Psoas muscle (tissue), 8 donors: ENCODE results near the gene CHP2. TPM values are rescaled to one million over a fixed set of nuclear protein-coding genes. Genes with fewer than 3 reads are reported as not detected.

ENCODE experiments used
- ATAC-seq, 4 donors: fragments of 200-7000 bp; cut with Tn5 transposase; one replicate each; pipeline ENCODE4 v1.9.1; 2020; ENCODE audit warnings: moderate library complexity in 3 of 4, mild to moderate bottlenecking in 2 of 4
- DNase-seq, 2 donors: peaks; one replicate each; pipeline ENCODE4 v3.0.0-alpha.2; 2020
- H3K27ac ChIP-seq: fragments of 200-600 bp; one replicate; pipeline ENCODE4 v1.8.0; 2022
- H3K27me3 ChIP-seq, 3 donors: fragments of 200-600 bp in 1 of 3; one replicate each; pipeline versions ENCODE4 v1.6.1 to v1.8.0; 2013 to 2022; ENCODE audit warnings: low read length in 2 of 3, mild to moderate bottlenecking in 2 of 3, moderate library complexity in 1 of 3; ENCODE audit not compliant: insufficient read depth in 3 of 3
- H3K36me3 ChIP-seq, 2 donors: fragments of 200-600 bp in 1 of 2; one replicate each; pipeline versions ENCODE4 v1.6.1 to v1.8.0; 2013 to 2022; ENCODE audit warnings: low read depth in 1 of 2, mild to moderate bottlenecking in 1 of 2, moderate library complexity in 1 of 2; ENCODE audit not compliant: insufficient read depth in 1 of 2
- H3K4me1 ChIP-seq: fragments of 200-600 bp; one replicate; pipeline ENCODE4 v1.8.0; 2022
- H3K4me3 ChIP-seq: fragments of 200-600 bp; one replicate; pipeline ENCODE4 v1.8.0; 2022; ENCODE audit warnings: mild to moderate bottlenecking
- H3K9me3 ChIP-seq: fragments of 200-600 bp; one replicate; pipeline ENCODE4 v1.8.0; 2022
- WGBS, 3 donors: extraction: QIAGEN DNeasy Blood & Tissue Kit; methylation state at CpG; one replicate each; pipeline versions ENCODE4 v1.1.6 to v1.1.7; 2013; 5-methylcytosine and 5-hydroxymethylcytosine counted together
- intact Hi-C, 2 donors: fragments of 100-400 bp; cut with DNase I; formaldehyde crosslinking; loops; one replicate each; pipeline versions ENCODE4 v1.11.0 to v1.14.2; 2022
- polyA plus RNA-seq, 3 donors: library from polyadenylated mRNA; stranded (reverse); fragments of 200-250 nt; gene quantifications; one replicate each; pipeline ENCODE4 v1.2.3, GENCODE V29; 2013
- total RNA-seq, 4 donors: library from RNA; stranded (reverse); fragmentation: NEBNext Ultra II Directional in 2 of 4; extraction: Animal tissue kit (Norgen Biotek cat#: 25700) in 2 of 4; gene quantifications; one replicate each; pipeline versions ENCODE4 v1.2.1 to v1.2.4, GENCODE V29; 2021 to 2023
- TF ChIP-seq, protein P1 (sequence below): fragments of 200-600 bp; IDR thresholded peaks from one replicate; pipeline ENCODE4 v1.8.0; 2022; ENCODE audit warnings: antibody characterized with exemption
- donor health status: healthy with polysubstance abuse.
- donor health status: DM: no; HTN: no; CAD: no; lungs with moderate emphysema.
- donor health status: Bipolar disorder and iron deficiency.
- donor health status: healthy.
- donor health status: DM: yes; HTN: yes; CAD: no.
- donor health status: DM: no; HTN: no; CAD: no.
- donor health status: DM: no; HTN: no; CAD: no.
- donor health status: DM: yes; HTN: yes; CAD: no.

Gene CHP2
- total and polyA plus RNA-seq, 7 donors, result 0.05 to 0.08 TPM; not detected in 5

DNA sequence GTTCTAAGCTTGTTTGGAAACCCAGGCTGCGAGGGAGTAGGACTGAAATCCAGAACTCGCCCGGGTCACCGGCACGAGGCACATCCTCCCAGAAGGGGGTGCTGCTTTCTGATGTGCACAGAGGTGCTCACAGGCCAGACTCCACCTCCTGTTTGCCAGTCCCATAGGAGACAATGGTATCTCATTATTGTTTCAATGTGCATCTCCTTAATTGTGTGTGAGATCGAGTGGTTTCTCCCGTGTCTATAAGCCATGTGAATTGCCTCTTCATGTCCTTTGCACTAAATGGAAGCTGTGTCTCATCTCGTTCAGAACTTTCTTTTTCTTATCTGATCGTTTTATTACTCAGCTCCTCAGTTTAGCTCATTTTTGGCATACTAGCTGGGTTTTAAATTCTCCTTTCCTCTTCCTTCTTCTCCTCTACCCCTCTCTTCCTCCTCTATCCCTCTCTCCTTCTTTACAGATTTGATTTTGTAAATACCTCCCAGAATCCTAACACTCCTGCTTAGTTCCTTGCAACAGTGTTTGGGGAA, 48.8 kb downstream of the CHP2 start:
- intact Hi-C loops, result loop anchor here (10.0 kb wide), 1 partner anchor 231 kb away; no protein-coding TSS in a partner anchor
- WGBS, 3 donors, result 7 to 10% (median 7%) methylated on average over 9 of the region's 9 CpGs
- H3K27ac ChIP-seq, result no peak overlapping the region
- no peaks in the 10 kb centered on the region for H3K36me3 ChIP-seq
- no peak overlapping the region for H3K4me3 ChIP-seq
- DNase-seq (peak; percentile 25 to 46), ATAC-seq (no peak)
- no peaks in the 10 kb centered on the region for H3K4me1 ChIP-seq
- H3K27me3 ChIP-seq, result no peaks in the 10 kb centered on the region
- no peaks in the 10 kb centered on the region for H3K9me3 ChIP-seq
- TF ChIP-seq, protein P1, sequence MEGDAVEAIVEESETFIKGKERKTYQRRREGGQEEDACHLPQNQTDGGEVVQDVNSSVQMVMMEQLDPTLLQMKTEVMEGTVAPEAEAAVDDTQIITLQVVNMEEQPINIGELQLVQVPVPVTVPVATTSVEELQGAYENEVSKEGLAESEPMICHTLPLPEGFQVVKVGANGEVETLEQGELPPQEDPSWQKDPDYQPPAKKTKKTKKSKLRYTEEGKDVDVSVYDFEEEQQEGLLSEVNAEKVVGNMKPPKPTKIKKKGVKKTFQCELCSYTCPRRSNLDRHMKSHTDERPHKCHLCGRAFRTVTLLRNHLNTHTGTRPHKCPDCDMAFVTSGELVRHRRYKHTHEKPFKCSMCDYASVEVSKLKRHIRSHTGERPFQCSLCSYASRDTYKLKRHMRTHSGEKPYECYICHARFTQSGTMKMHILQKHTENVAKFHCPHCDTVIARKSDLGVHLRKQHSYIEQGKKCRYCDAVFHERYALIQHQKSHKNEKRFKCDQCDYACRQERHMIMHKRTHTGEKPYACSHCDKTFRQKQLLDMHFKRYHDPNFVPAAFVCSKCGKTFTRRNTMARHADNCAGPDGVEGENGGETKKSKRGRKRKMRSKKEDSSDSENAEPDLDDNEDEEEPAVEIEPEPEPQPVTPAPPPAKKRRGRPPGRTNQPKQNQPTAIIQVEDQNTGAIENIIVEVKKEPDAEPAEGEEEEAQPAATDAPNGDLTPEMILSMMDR, result no peak

DNA sequence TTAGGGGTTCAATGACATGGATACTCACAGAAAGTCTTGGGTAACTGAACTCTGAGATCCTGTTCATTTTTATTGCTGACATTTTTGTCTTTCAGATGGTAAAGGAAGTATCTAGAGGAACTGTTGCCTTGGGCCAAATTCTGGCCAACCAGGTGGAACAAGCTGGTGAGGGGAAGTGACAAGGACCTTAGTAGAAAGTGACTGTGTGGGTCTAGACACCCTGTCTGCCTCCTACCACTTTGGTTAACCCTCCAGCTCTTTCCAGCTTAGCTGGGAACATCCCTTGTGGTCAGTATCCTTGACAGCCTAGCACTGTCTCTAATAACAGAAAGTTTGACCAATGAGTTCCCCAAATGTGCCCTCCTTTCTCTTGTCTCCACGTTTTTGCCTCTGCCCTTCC, 52.2 kb downstream of the CHP2 start:
- DNase-seq (peak in 1 of 2 donors; percentile 53), ATAC-seq (no peak)
- TF ChIP-seq, protein P1, result no peak
- intact Hi-C loops, result loop anchor here (10.0 kb wide), 1 partner anchor 228 kb away; no protein-coding TSS in a partner anchor
- H3K4me1 ChIP-seq, result no peaks in the 10 kb centered on the region
- H3K27me3 ChIP-seq, result peaks cover 0 to 2% (median 0%) of the 10 kb centered on the region in 3 donors
- no peaks in the 10 kb centered on the region for H3K36me3 ChIP-seq
- H3K9me3 ChIP-seq, result no peaks in the 10 kb centered on the region
- H3K27ac ChIP-seq, result no peak overlapping the region
- no peak overlapping the region for H3K4me3 ChIP-seq
- 35 to 41% (median 36%) methylated on average over 1 of the region's 1 CpG for WGBS, 3 donors

Other genes with a start within 250 kb of the CHP2 start
- 10 to 100 TPM; 43.1 to 62.9 (median 56.4) TPM for gene GGA2, start 244.5 kb upstream of the CHP2 start, total RNA-seq
- 10 to 100 TPM; 18.9 to 49.3 (median 21.7) TPM for gene GGA2, start 244.5 kb upstream of the CHP2 start, polyA plus RNA-seq
- 10 to 100 TPM; 19.0 to 28.3 (median 20.9) TPM for gene EARS2, start 197.7 kb upstream of the CHP2 start, total RNA-seq
- gene EARS2, start 197.7 kb upstream of the CHP2 start, polyA plus RNA-seq, result 10 to 100 TPM; 12.1 to 22.5 (median 13.6) TPM
- 100 to 1,000 TPM; 108 to 147 (median 122) TPM for gene UBFD1, start 197.3 kb upstream of the CHP2 start, total RNA-seq
- 100 to 1,000 TPM in 1 of 3 donors, 10 to 100 TPM in 2; 44.8 to 145 (median 48.1) TPM for gene UBFD1, start 197.3 kb upstream of the CHP2 start, polyA plus RNA-seq
- gene NDUFAB1, start 158.7 kb upstream of the CHP2 start, total RNA-seq, result 100 to 1,000 TPM; 175 to 241 (median 210) TPM
- gene NDUFAB1, start 158.7 kb upstream of the CHP2 start, polyA plus RNA-seq, result 100 to 1,000 TPM; 304 to 441 (median 365) TPM
- 1 to 10 TPM; 4.3 to 6.6 (median 5.4) TPM for gene PALB2, start 113.7 kb upstream of the CHP2 start, total RNA-seq
- gene PALB2, start 113.7 kb upstream of the CHP2 start, polyA plus RNA-seq, result 10 to 100 TPM in 1 of 3 donors, 1 to 10 TPM in 2; 5.2 to 10.6 (median 6.2) TPM
- 10 to 100 TPM; 27.5 to 43.8 (median 31.6) TPM for gene DCTN5, start 113.6 kb upstream of the CHP2 start, total RNA-seq
- gene DCTN5, start 113.6 kb upstream of the CHP2 start, polyA plus RNA-seq, result 10 to 100 TPM; 17.1 to 47.4 (median 40.5) TPM
- under 1 TPM; 0.58 to 0.98 (median 0.82) TPM for gene PLK1, start 76.1 kb upstream of the CHP2 start, total RNA-seq
- under 1 TPM; 0.43 to 0.87 (median 0.57) TPM for gene PLK1, start 76.1 kb upstream of the CHP2 start, polyA plus RNA-seq
- under 1 TPM in 1 of 4 donors, not detected in 3; 0.19 TPM for gene ERN2, start 41.8 kb upstream of the CHP2 start, total RNA-seq
- gene ERN2, start 41.8 kb upstream of the CHP2 start, polyA plus RNA-seq, result under 1 TPM in 2 of 3 donors, not detected in 1; 0.03 to 0.08 TPM
- gene PRKCB, start 81.0 kb downstream of the CHP2 start, total RNA-seq, result 1 to 10 TPM in 3 of 4 donors, under 1 TPM in 1; 0.83 to 1.5 (median 1.2) TPM
- under 1 TPM; 0.13 to 0.23 (median 0.14) TPM for gene PRKCB, start 81.0 kb downstream of the CHP2 start, polyA plus RNA-seq